AG04449 (cell line): ENCODE data around the gene KCNMA1.
"Not testable (repeated sequence)": the region's sequence is repeated elsewhere in the genome, so short reads cannot be mapped to it uniquely, and the experiment has no call there.

ENCODE experiments used
- CTCF ChIA-PET: fragments of 350-600 bp; formaldehyde crosslinking; extraction: SDS; loops from one replicate; lab custom pipeline; 2021; ENCODE audit warnings: antibody characterized with exemption; lab: Yijun Ruan, JAX
- POLR2A ChIA-PET: fragments of 400-600, 350-600 bp; formaldehyde crosslinking; extraction: SDS; loops from one replicate; lab custom pipeline; 2020; ENCODE audit warnings: antibody characterized with exemption, inconsistent platforms; lab: Yijun Ruan, JAX
- DNase-seq: peaks from one replicate; pipeline ENCODE4 v3.0.0-alpha.2; 2010; ENCODE audit warnings: low read depth, low spot score
- H3K4me3 ChIP-seq: 2 replicates; pipeline ENCODE4 v1.5.1; 2011; ENCODE audit warnings: low read depth, mild to moderate bottlenecking, control low read depth, low read length
- CTCF ChIP-seq: IDR thresholded peaks from one replicate; pipeline ENCODE4 v1.5.1; 2011; ENCODE audit warnings: mild to moderate bottlenecking, moderate library complexity, low read length, control low read depth, inconsistent platforms; ENCODE audit not compliant: insufficient read depth; ENCODE audit errors: missing control alignments

The KCNMA1 gene

GRCh38 chr10:77347052-77347451 lies 290.6 kb downstream of the KCNMA1 start:
- POLR2A ChIA-PET: no interaction called here
- no peak for TF ChIP-seq CTCF
- CTCF ChIA-PET: interaction anchor here (0.9 kb wide), 2 partner anchors 9 to 10 kb away, joined by 3 read pairs; no protein-coding TSS in a partner anchor
- DNase-seq: no peak
- no peak overlapping the region for H3K4me3 ChIP-seq

DNA sequence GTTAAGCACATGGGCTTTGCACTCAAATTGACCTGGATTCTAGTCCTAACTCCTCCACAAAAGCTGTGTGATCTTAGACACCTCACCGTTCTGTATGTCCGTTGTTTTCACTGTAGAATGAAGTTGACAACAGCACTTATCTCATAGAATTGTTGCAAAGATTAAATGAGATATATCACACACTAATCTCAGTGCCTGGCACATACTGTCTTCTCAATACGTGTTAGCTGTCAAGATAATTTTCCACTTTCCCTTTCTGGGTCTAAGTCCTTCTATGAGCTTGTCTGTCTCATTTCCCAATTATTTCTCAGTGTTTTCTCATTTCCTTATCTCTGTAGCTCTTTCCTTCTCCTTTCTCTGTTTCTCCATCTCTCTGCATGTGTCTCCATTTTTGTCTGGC lies 296.6 kb downstream of the KCNMA1 start:
- POLR2A ChIA-PET: no interaction called here
- no peak for TF ChIP-seq CTCF
- CTCF ChIA-PET: no interaction called here
- H3K4me3 ChIP-seq: no peak overlapping the region
- no peak for DNase-seq

DNA sequence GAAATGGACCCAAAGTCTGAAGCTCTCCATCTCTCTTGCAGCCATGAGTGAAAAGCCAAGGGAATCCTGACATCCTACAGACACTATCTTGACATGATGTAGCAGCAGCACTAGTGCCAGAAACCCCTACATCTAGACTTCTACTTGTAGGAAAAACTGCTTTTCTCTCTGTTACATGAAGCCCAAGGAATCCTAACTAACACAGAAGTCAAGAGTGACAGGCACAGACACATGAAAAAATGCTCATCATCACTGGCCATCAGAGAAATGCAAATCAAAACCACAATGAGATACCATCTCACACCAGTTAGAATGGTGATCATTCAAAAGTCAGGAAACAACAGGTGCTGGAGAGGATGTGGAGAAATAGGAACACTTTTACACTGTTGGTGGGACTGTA lies 297.7 kb downstream of the KCNMA1 start:
- CTCF ChIA-PET: interaction anchor here (1.2 kb wide), 1 partner anchor 167 kb away, joined by 4 read pairs; no protein-coding TSS in a partner anchor
- DNase-seq, H3K4me3 ChIP-seq, POLR2A ChIA-PET: not testable (repeated sequence)

DNA sequence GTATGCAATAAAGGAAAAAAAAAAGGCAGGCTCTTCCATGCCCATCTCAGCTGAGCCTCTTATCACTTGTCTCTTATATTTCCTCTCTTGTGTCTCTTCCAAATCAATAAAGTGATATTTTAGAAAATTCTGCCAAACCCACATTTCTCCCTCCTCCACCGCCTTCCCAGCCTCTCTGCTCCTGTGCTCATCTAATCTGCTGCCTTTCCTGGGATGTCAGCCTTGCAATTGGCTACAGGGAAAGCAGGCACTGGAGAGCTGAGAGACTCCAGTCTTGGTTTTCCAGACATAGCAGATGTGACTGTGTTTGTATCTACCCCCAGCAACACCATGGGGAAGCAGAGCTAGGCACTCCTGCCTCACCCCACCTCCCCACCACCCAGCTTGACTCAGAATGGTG lies 298.4 kb downstream of the KCNMA1 start:
- no peak for TF ChIP-seq CTCF
- POLR2A ChIA-PET: no interaction called here
- DNase-seq: no peak
- CTCF ChIA-PET: interaction anchor here (1.2 to 1.3 kb wide), 2 partner anchors 15 to 166 kb away, joined by 4 read pairs; no protein-coding TSS in a partner anchor
- no peak overlapping the region for H3K4me3 ChIP-seq

DNA sequence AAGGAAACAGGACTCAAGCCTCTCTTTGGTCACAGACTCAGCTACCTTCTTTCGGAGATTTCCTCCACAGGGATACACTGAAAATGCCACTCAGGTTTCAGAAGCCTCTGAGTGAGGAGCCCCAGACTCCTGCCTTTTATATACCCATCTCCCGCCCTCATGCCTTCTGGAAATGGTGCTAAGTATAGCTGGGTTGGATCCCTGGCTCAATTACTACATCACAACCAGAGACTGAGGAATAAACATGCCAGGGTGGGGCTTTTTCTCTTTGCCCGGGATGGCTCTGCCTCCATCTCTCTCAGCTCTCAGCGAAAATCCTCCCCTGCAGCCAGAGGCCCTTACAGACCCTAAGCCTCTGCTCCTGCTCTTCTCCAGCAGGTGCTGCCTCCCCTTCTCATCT lies 299.5 kb downstream of the KCNMA1 start:
- TF ChIP-seq CTCF: no peak
- H3K4me3 ChIP-seq: no peak overlapping the region
- ChIA-PET CTCF (interaction anchor here (1.0 to 1.3 kb wide), 2 partner anchors 10 to 14 kb away, joined by 3 to 4 read pairs; no protein-coding TSS in a partner anchor), POLR2A (no interaction called here)
- no peak for DNase-seq

- no peak for DNase-seq
- ChIA-PET CTCF (interaction anchor here (1.1 kb wide), 2 partner anchors 10 to 377 kb away, joined by 3 read pairs; no protein-coding TSS in a partner anchor), POLR2A (interaction anchor here (0.6 kb wide), 1 partner anchor 171 kb away, joined by 3 read pairs; no protein-coding TSS in a partner anchor)
- TF ChIP-seq CTCF: no peak
- no peak overlapping the region for H3K4me3 ChIP-seq
These were observed 303.1 kb downstream of the KCNMA1 start for GRCh38 chr10:77334501-77334900.
